ENCODE data around the gene RRAS2. TPM values are rescaled to one million over a fixed set of nuclear protein-coding genes. Genes with fewer than 3 reads are reported as not detected.

Gene RRAS2
- total and polyA plus RNA-seq, 2 donors: 25.3 to 30.4 TPM

- 97% methylated on average over 2 of the region's 2 CpGs for WGBS
Measured at GRCh38 chr11:14336507-14337503, 22.2 kb downstream of the RRAS2 start.

GRCh38 chr11:14335712-14336111 lies 23.3 kb downstream of the RRAS2 start:
- DNase-seq (ENCODE audit: low read depth in 6 of 9, low spot score in 9 of 9): no peak
- H3K9me3 ChIP-seq (ENCODE audit: control insufficient read depth in 2 of 2, insufficient read depth in 1 of 2, low read length in 1 of 2): peaks cover 0 to 4% of the 10 kb centered on the region in 2 donors
- no peaks in the 10 kb centered on the region for H3K4me1 ChIP-seq (ENCODE audit: control insufficient read depth in 2 of 2, insufficient read depth in 2 of 2, low read length in 2 of 2)
- H3K27ac ChIP-seq (ENCODE audit: low read depth in 1 of 2, low read length in 1 of 2): no peak overlapping the region
- 97% methylated on average over 1 of the region's 1 CpG for WGBS
- no peaks in the 10 kb centered on the region for H3K27me3 ChIP-seq (ENCODE audit: control insufficient read depth in 2 of 2, insufficient read depth in 1 of 2, low read length in 1 of 2)
- no peak overlapping the region for H3K4me3 ChIP-seq (ENCODE audit: low read length in 2 of 2)
- no peaks in the 10 kb centered on the region for H3K36me3 ChIP-seq (ENCODE audit: control insufficient read depth in 2 of 2, insufficient read depth in 2 of 2, low read length in 1 of 2)

More at GRCh38 chr11:14336507-14337503, 22.2 kb downstream of the RRAS2 start:
- no peaks in the 10 kb centered on the region for H3K27me3 ChIP-seq (ENCODE audit: control insufficient read depth in 2 of 2, insufficient read depth in 1 of 2, low read length in 1 of 2)
- no peaks in the 10 kb centered on the region for H3K4me1 ChIP-seq (ENCODE audit: control insufficient read depth in 2 of 2, insufficient read depth in 2 of 2, low read length in 2 of 2)
- no peak overlapping the region for H3K4me3 ChIP-seq (ENCODE audit: low read length in 2 of 2)
- H3K36me3 ChIP-seq (ENCODE audit: control insufficient read depth in 2 of 2, insufficient read depth in 2 of 2, low read length in 1 of 2): no peaks in the 10 kb centered on the region
- no peak for DNase-seq (ENCODE audit: low read depth in 6 of 9, low spot score in 9 of 9)
- H3K27ac ChIP-seq (ENCODE audit: low read depth in 1 of 2, low read length in 1 of 2): no peak overlapping the region
- peaks cover 0 to 4% of the 10 kb centered on the region in 2 donors for H3K9me3 ChIP-seq (ENCODE audit: control insufficient read depth in 2 of 2, insufficient read depth in 1 of 2, low read length in 1 of 2)

- no peak overlapping the region for H3K27ac ChIP-seq (ENCODE audit: low read depth in 1 of 2, low read length in 1 of 2)
- no peaks in the 10 kb centered on the region for H3K4me1 ChIP-seq (ENCODE audit: control insufficient read depth in 2 of 2, insufficient read depth in 2 of 2, low read length in 2 of 2)
- WGBS: 95% methylated on average over 2 of the region's 2 CpGs
- no peak for DNase-seq (ENCODE audit: low read depth in 6 of 9, low spot score in 9 of 9)
- H3K36me3 ChIP-seq (ENCODE audit: control insufficient read depth in 2 of 2, insufficient read depth in 2 of 2, low read length in 1 of 2): no peaks in the 10 kb centered on the region
- H3K9me3 ChIP-seq (ENCODE audit: control insufficient read depth in 2 of 2, insufficient read depth in 1 of 2, low read length in 1 of 2): peaks cover 0 to 4% of the 10 kb centered on the region in 2 donors
- H3K27me3 ChIP-seq (ENCODE audit: control insufficient read depth in 2 of 2, insufficient read depth in 1 of 2, low read length in 1 of 2): no peaks in the 10 kb centered on the region
- no peak overlapping the region for H3K4me3 ChIP-seq (ENCODE audit: low read length in 2 of 2)
Measured at GRCh38 chr11:14334893-14335292, 24.1 kb downstream of the RRAS2 start.

GRCh38 chr11:14334192-14334591 lies 24.8 kb downstream of the RRAS2 start:
- WGBS: 91% methylated on average over 1 of the region's 1 CpG
- DNase-seq (ENCODE audit: low read depth in 6 of 9, low spot score in 9 of 9): no peak
- H3K36me3 ChIP-seq (ENCODE audit: control insufficient read depth in 2 of 2, insufficient read depth in 2 of 2, low read length in 1 of 2): no peaks in the 10 kb centered on the region
- no peaks in the 10 kb centered on the region for H3K27me3 ChIP-seq (ENCODE audit: control insufficient read depth in 2 of 2, insufficient read depth in 1 of 2, low read length in 1 of 2)
- H3K27ac ChIP-seq (ENCODE audit: low read depth in 1 of 2, low read length in 1 of 2): no peak overlapping the region
- H3K4me1 ChIP-seq (ENCODE audit: control insufficient read depth in 2 of 2, insufficient read depth in 2 of 2, low read length in 2 of 2): no peaks in the 10 kb centered on the region
- no peak overlapping the region for H3K4me3 ChIP-seq (ENCODE audit: low read length in 2 of 2)
- peaks cover 0 to 4% of the 10 kb centered on the region in 2 donors for H3K9me3 ChIP-seq (ENCODE audit: control insufficient read depth in 2 of 2, insufficient read depth in 1 of 2, low read length in 1 of 2)

- WGBS: 85% methylated on average over 6 of the region's 6 CpGs
- no peaks in the 10 kb centered on the region for H3K36me3 ChIP-seq (ENCODE audit: control insufficient read depth in 2 of 2, insufficient read depth in 2 of 2, low read length in 1 of 2)
- no peak overlapping the region for H3K27ac ChIP-seq (ENCODE audit: low read depth in 1 of 2, low read length in 1 of 2)
- H3K27me3 ChIP-seq (ENCODE audit: control insufficient read depth in 2 of 2, insufficient read depth in 1 of 2, low read length in 1 of 2): no peaks in the 10 kb centered on the region
- no peak overlapping the region for H3K4me3 ChIP-seq (ENCODE audit: low read length in 2 of 2)
- DNase-seq (ENCODE audit: low read depth in 6 of 9, low spot score in 9 of 9): no peak
- peaks cover 0 to 4% of the 10 kb centered on the region in 2 donors for H3K9me3 ChIP-seq (ENCODE audit: control insufficient read depth in 2 of 2, insufficient read depth in 1 of 2, low read length in 1 of 2)
- H3K4me1 ChIP-seq (ENCODE audit: control insufficient read depth in 2 of 2, insufficient read depth in 2 of 2, low read length in 2 of 2): no peaks in the 10 kb centered on the region
Measured at GRCh38 chr11:14331476-14332136, 27.4 kb downstream of the RRAS2 start.

- Histone ChIP-seq H3K9me3 (ENCODE audit: control insufficient read depth in 2 of 2, insufficient read depth in 1 of 2, low read length in 1 of 2) (peaks cover 0 to 2% of the 10 kb centered on the region in 2 donors), H3K27ac (ENCODE audit: low read depth in 1 of 2, low read length in 1 of 2) (no peak overlapping the region), H3K27me3 (ENCODE audit: control insufficient read depth in 2 of 2, insufficient read depth in 1 of 2, low read length in 1 of 2) (no peaks in the 10 kb centered on the region), H3K36me3 (ENCODE audit: control insufficient read depth in 2 of 2, insufficient read depth in 2 of 2, low read length in 1 of 2) (no peaks in the 10 kb centered on the region), H3K4me3 (ENCODE audit: low read length in 2 of 2) (no peak overlapping the region), H3K4me1 (ENCODE audit: control insufficient read depth in 2 of 2, insufficient read depth in 2 of 2, low read length in 2 of 2) (no peaks in the 10 kb centered on the region)
- 100% methylated on average over 2 of the region's 2 CpGs for WGBS
- no peak for DNase-seq (ENCODE audit: low read depth in 6 of 9, low spot score in 9 of 9)
Measured at GRCh38 chr11:14330881-14331280, 28.1 kb downstream of the RRAS2 start.

GRCh38 chr11:14329702-14330101 lies 29.3 kb downstream of the RRAS2 start:
- H3K27me3 ChIP-seq (ENCODE audit: control insufficient read depth in 2 of 2, insufficient read depth in 1 of 2, low read length in 1 of 2): no peaks in the 10 kb centered on the region
- no peaks in the 10 kb centered on the region for H3K4me1 ChIP-seq (ENCODE audit: control insufficient read depth in 2 of 2, insufficient read depth in 2 of 2, low read length in 2 of 2)
- no peak for DNase-seq (ENCODE audit: low read depth in 6 of 9, low spot score in 9 of 9)
- no peak overlapping the region for H3K4me3 ChIP-seq (ENCODE audit: low read length in 2 of 2)
- H3K9me3 ChIP-seq (ENCODE audit: control insufficient read depth in 2 of 2, insufficient read depth in 1 of 2, low read length in 1 of 2): no peaks in the 10 kb centered on the region
- H3K27ac ChIP-seq (ENCODE audit: low read depth in 1 of 2, low read length in 1 of 2): no peak overlapping the region
- 96% methylated on average over 2 of the region's 2 CpGs for WGBS
- H3K36me3 ChIP-seq (ENCODE audit: control insufficient read depth in 2 of 2, insufficient read depth in 2 of 2, low read length in 1 of 2): no peaks in the 10 kb centered on the region

GRCh38 chr11:14327116-14327515 lies 31.9 kb downstream of the RRAS2 start:
- DNase-seq (ENCODE audit: low read depth in 6 of 9, low spot score in 9 of 9): no peak
- no peaks in the 10 kb centered on the region for H3K9me3 ChIP-seq (ENCODE audit: control insufficient read depth in 2 of 2, insufficient read depth in 1 of 2, low read length in 1 of 2)
- no peaks in the 10 kb centered on the region for H3K36me3 ChIP-seq (ENCODE audit: control insufficient read depth in 2 of 2, insufficient read depth in 2 of 2, low read length in 1 of 2)
- no peaks in the 10 kb centered on the region for H3K4me1 ChIP-seq (ENCODE audit: control insufficient read depth in 2 of 2, insufficient read depth in 2 of 2, low read length in 2 of 2)
- no peak overlapping the region for H3K27ac ChIP-seq (ENCODE audit: low read depth in 1 of 2, low read length in 1 of 2)
- no peak overlapping the region for H3K4me3 ChIP-seq (ENCODE audit: low read length in 2 of 2)
- H3K27me3 ChIP-seq (ENCODE audit: control insufficient read depth in 2 of 2, insufficient read depth in 1 of 2, low read length in 1 of 2): no peaks in the 10 kb centered on the region

GRCh38 chr11:14323118-14323676 lies 35.8 kb downstream of the RRAS2 start:
- 95% methylated on average over 6 of the region's 6 CpGs for WGBS
- H3K27ac ChIP-seq (ENCODE audit: low read depth in 1 of 2, low read length in 1 of 2): no peak overlapping the region

More at GRCh38 chr11:14323118-14323676, 35.8 kb downstream of the RRAS2 start:
- H3K9me3 ChIP-seq (ENCODE audit: control insufficient read depth in 2 of 2, insufficient read depth in 1 of 2, low read length in 1 of 2): no peaks in the 10 kb centered on the region
- no peaks in the 10 kb centered on the region for H3K27me3 ChIP-seq (ENCODE audit: control insufficient read depth in 2 of 2, insufficient read depth in 1 of 2, low read length in 1 of 2)
- no peaks in the 10 kb centered on the region for H3K36me3 ChIP-seq (ENCODE audit: control insufficient read depth in 2 of 2, insufficient read depth in 2 of 2, low read length in 1 of 2)
- DNase-seq (ENCODE audit: low read depth in 6 of 9, low spot score in 9 of 9): no peak
- H3K4me1 ChIP-seq (ENCODE audit: control insufficient read depth in 2 of 2, insufficient read depth in 2 of 2, low read length in 2 of 2): peaks cover 0 to 2% of the 10 kb centered on the region in 2 donors
- H3K4me3 ChIP-seq (ENCODE audit: low read length in 2 of 2): no peak overlapping the region

All from thymus (tissue), 11 donors.